Muscle of leg (tissue), 11 donors: ENCODE data around the gene ZSCAN20. TPM values are rescaled to one million over a fixed set of nuclear protein-coding genes. Genes with fewer than 3 reads are reported as not detected.
"Not testable (repeated sequence)": the region's sequence is repeated elsewhere in the genome, so short reads cannot be mapped to it uniquely, and the experiment has no call there.

Experiments used
- DNase-seq: peaks from one replicate; pipeline ENCODE4 v3.0.0; 2013
- H3K27ac ChIP-seq: one replicate; pipeline ENCODE4 v1.5.1; 2013; ENCODE audit warnings: mild to moderate bottlenecking, low read length, control low read depth
- H3K27me3 ChIP-seq: one replicate; pipeline ENCODE4 v1.6.1; 2013; ENCODE audit warnings: low read length; ENCODE audit not compliant: control insufficient read depth, insufficient read depth
- H3K36me3 ChIP-seq: one replicate; pipeline ENCODE4 v1.6.1; 2013; ENCODE audit warnings: low read length; ENCODE audit not compliant: control insufficient read depth, insufficient read depth
- H3K4me1 ChIP-seq: one replicate; pipeline ENCODE4 v1.6.1; 2013; ENCODE audit warnings: low read length; ENCODE audit not compliant: control insufficient read depth, insufficient read depth
- H3K4me3 ChIP-seq: one replicate; pipeline ENCODE4 v1.5.1; 2013; ENCODE audit warnings: low read length, control low read depth
- H3K9me3 ChIP-seq: replicated peaks from 2 replicates; pipeline ENCODE4 v1.6.1; 2013; ENCODE audit warnings: low read depth, low read length; ENCODE audit not compliant: control insufficient read depth
- WGBS: methylation state at CpG from one replicate; pipeline ENCODE4 v1.1.5; 2013; ENCODE audit warnings: missing lambda C conversion rate; ENCODE audit not compliant: insufficient coverage; 5-methylcytosine and 5-hydroxymethylcytosine counted together
- polyA plus RNA-seq, 8 donors: library from polyadenylated mRNA; unstranded; fragments of 120-200 nt; gene quantifications; one replicate each; pipeline versions ENCODE4 v1.2.1 to v1.2.3, GENCODE V29; 2013; ENCODE audit warnings: inconsistent platforms in 1 of 8, low replicate concordance in 1 of 8; ENCODE audit not compliant: insufficient read length in 8 of 8, insufficient read depth in 1 of 8
- total RNA-seq: library from RNA; stranded (reverse); fragments of 120-200 nt; gene quantifications from one replicate; pipeline ENCODE4 v1.2.4, GENCODE V29; 2013

The ZSCAN20 gene
- total and polyA plus RNA-seq, 9 donors: 1.5 to 5.9 (median 2.7) TPM

DNA sequence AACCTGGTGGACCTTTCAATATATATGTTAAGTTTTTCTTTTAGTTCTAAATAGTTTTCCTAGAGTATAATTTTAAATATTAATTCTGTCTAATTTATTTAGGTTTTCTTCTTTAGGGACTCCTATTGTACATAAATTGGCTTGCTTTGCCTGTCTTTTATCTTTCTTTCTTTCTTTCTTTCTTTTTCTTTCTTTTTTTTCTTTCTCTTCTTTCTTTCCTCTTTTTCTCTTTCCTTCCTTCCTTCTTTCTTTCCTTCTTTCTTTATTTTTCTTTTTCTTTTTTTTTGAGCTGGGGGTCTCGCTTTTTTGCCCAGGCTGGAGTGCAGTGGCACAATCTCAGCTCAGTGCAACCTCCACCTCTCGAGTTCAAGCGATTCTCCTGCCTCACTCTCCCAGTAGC lies 35.2 kb downstream of the ZSCAN20 start:
- no peaks in the 10 kb centered on the region for H3K9me3 ChIP-seq
- H3K27ac ChIP-seq: no peak overlapping the region
- no peak overlapping the region for H3K4me3 ChIP-seq
- DNase-seq: no peak
- H3K27me3 ChIP-seq: no peaks in the 10 kb centered on the region
- WGBS: 100% methylated on average over 3 of the region's 3 CpGs
- no peaks in the 10 kb centered on the region for H3K4me1 ChIP-seq
- H3K36me3 ChIP-seq: no peaks in the 10 kb centered on the region

DNA sequence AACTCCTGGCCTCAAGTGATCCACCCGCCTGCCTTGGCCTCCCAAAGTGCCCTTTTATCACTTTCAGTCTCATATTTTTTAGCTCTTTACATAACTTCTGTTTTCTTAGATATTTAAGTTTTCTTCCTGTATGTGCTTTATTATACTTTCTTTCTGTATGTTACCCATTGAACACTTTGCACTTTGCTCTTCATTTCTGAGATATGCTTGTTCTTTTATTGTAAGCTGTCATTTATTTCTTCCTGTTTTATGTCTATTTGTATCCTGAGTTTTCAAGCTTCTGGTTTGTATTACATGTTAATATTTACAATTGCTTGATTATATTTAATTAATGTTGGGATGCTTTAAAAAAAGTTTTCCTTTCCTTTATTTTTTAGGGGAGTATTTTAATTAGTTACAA lies 35.7 kb downstream of the ZSCAN20 start:
- no peaks in the 10 kb centered on the region for H3K9me3 ChIP-seq
- no peak overlapping the region for H3K4me3 ChIP-seq
- no CpG with 5 or more reads among the region's 1 CpG for WGBS
- H3K4me1 ChIP-seq: no peaks in the 10 kb centered on the region
- no peak overlapping the region for H3K27ac ChIP-seq
- no peak for DNase-seq
- H3K36me3 ChIP-seq: no peaks in the 10 kb centered on the region
- no peaks in the 10 kb centered on the region for H3K27me3 ChIP-seq

DNA sequence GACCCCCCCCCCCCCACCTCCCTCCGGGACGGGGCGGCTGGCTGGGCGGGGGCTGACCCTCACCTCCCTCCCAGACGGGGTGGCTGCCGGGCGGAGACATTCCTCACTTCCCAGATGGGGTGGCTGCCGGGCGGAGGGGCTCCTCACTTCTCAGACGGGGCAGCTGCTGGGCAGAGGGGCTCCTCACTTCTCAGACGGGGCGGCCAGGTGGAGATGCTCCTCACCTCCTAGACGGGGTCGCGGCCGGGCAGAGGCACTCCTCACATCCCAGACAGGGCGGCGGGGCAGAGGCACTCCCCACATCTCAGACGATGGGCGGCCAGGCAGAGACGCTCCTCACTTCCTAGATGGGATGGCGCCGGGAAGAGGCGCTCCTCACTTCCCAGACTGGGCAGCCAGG lies 36.8 kb downstream of the ZSCAN20 start:
- not testable (repeated sequence) for H3K27me3 ChIP-seq, H3K9me3 ChIP-seq, H3K4me3 ChIP-seq, H3K4me1 ChIP-seq, H3K36me3 ChIP-seq, H3K27ac ChIP-seq, DNase-seq
- WGBS: 94% methylated on average over 6 of the region's 24 CpGs

- Histone ChIP-seq H3K27ac (no peak overlapping the region), H3K4me1 (no peaks in the 10 kb centered on the region), H3K27me3 (peaks cover 2% of the 10 kb centered on the region), H3K9me3 (no peaks in the 10 kb centered on the region), H3K36me3 (no peaks in the 10 kb centered on the region), H3K4me3 (no peak overlapping the region)
- WGBS: 91% methylated on average over 5 of the region's 6 CpGs
- no peak for DNase-seq
Measured at GRCh38 chr1:33512226-33513011, 40.0 kb downstream of the ZSCAN20 start.

DNA sequence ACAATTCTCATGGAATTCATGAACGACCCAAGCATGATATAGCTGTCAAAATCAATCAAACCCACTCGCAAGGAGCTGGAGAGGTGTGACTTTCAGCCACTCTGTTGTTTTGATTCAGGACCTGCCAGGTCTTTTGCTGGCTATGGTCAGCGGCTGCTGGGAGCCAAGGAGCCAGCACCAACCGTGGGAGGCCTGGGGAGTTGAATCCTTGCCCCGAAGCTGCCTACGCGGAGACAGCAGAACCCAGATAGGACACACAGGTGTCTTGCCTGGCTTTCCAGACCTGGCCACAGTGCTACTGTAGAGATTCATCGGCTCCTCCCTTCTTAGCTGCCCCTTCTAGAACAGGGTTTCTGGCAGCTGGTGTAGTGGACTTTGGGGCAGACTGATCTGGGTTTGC lies 42.7 kb downstream of the ZSCAN20 start:
- DNase-seq: no peak
- WGBS: 79% methylated on average over 7 of the region's 8 CpGs
- Histone ChIP-seq H3K4me3 (no peak overlapping the region), H3K27ac (no peak overlapping the region), H3K27me3 (peaks cover 4% of the 10 kb centered on the region), H3K4me1 (no peaks in the 10 kb centered on the region), H3K9me3 (no peaks in the 10 kb centered on the region), H3K36me3 (no peaks in the 10 kb centered on the region)

DNA sequence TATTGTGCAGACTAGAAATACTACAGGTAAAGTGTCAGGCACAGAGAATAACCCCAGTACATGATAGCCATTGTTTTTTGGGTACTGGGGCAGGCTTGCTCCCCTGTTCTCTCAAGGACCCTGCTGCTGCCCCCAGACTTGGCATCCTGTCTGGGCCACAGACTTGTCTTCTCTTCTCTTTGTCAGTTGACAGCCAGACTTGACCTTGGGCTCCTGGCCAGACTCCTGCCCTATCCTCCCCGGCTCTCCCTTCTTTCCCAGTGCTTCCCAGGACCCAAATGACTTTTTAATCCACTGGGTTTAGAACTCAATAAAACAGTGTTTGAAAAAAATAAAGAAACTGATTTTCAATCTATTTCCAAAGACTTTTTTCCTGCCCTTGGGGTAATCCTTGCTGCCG lies 43.2 kb downstream of the ZSCAN20 start:
- Histone ChIP-seq H3K4me1 (no peaks in the 10 kb centered on the region), H3K9me3 (no peaks in the 10 kb centered on the region), H3K27ac (no peak overlapping the region), H3K27me3 (peaks cover 4% of the 10 kb centered on the region), H3K4me3 (no peak overlapping the region), H3K36me3 (no peaks in the 10 kb centered on the region)
- 33% methylated on average over 1 of the region's 2 CpGs for WGBS
- DNase-seq: no peak

DNA sequence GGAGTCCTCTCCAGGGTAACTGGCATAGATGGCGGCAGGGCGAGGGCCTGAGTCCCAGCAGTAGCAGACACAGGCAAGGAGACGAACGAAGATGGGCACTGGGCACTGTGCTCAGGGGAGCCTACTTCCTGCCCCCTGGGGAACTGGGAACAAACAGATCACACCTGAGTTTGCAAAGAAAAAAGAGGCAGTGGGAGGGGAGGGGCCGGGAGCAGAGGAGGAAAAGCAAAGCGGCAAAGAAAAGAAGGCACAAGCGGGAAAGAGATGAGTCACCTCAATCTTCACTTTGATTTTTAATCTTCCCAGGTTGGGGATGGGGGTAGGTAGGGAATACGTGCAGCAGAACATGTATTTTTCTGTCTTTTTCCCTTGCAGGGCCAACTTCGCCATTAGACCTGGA lies 44.0 kb downstream of the ZSCAN20 start:
- no peaks in the 10 kb centered on the region for H3K9me3 ChIP-seq
- H3K27ac ChIP-seq: no peak overlapping the region
- H3K4me3 ChIP-seq: no peak overlapping the region
- DNase-seq: no peak
- WGBS: 74% methylated on average over 4 of the region's 9 CpGs
- H3K27me3 ChIP-seq: peaks cover 4% of the 10 kb centered on the region
- H3K36me3 ChIP-seq: no peaks in the 10 kb centered on the region
- no peaks in the 10 kb centered on the region for H3K4me1 ChIP-seq

DNA sequence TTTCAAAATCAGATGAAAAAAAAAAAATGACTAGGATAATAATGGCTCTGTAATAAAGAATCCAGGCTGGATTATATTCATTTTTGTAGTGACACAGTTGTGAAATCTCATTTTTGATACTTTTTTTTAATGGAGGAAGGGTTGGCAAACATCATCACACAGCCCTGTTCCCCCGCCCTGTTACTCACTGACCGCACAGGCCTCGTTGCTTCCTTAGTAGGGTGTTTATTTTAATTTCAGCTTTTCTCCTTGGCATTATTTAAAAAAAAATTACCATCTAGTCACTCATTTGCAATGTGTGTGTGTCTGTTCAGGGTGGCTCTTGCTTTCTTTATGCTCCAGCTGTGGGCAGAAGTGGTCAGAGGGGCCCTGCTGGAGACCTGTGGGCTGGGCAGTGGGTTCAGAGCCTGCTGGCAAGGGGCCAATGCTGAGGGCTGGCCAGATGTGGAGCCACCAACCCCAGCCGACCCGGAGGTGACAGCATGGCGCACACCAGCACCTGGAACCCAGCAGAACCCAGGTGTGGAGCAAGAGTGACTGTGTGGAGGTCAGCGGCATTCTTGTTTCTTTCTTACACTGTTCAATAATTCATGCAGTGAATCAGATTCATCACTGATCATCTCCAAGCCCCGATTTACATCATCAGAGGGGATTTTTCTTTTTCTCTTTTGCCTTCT lies 44.6 kb downstream of the ZSCAN20 start:
- WGBS: no CpG with 5 or more reads among the region's 8 CpGs
- H3K27me3 ChIP-seq: peaks cover 4% of the 10 kb centered on the region
- H3K36me3 ChIP-seq: no peaks in the 10 kb centered on the region
- H3K4me3 ChIP-seq: no peak overlapping the region
- no peak for DNase-seq
- H3K9me3 ChIP-seq: no peaks in the 10 kb centered on the region
- no peak overlapping the region for H3K27ac ChIP-seq
- H3K4me1 ChIP-seq: no peaks in the 10 kb centered on the region

GRCh38 chr1:33517596-33518250 lies 45.3 kb downstream of the ZSCAN20 start:
- no peak for DNase-seq
- H3K27me3 ChIP-seq: peaks cover 6% of the 10 kb centered on the region
- no peaks in the 10 kb centered on the region for H3K9me3 ChIP-seq
- no peak overlapping the region for H3K4me3 ChIP-seq
- H3K4me1 ChIP-seq: no peaks in the 10 kb centered on the region
- no peak overlapping the region for H3K27ac ChIP-seq
- no peaks in the 10 kb centered on the region for H3K36me3 ChIP-seq
- 38% methylated on average over 10 of the region's 12 CpGs for WGBS

GRCh38 chr1:33519240-33519884 lies 46.9 kb downstream of the ZSCAN20 start:
- no peak overlapping the region for H3K27ac ChIP-seq
- H3K36me3 ChIP-seq: no peaks in the 10 kb centered on the region
- no peak overlapping the region for H3K4me3 ChIP-seq
- H3K4me1 ChIP-seq: no peaks in the 10 kb centered on the region
- WGBS: 91% methylated on average over 24 of the region's 27 CpGs
- no peaks in the 10 kb centered on the region for H3K9me3 ChIP-seq
- no peak for DNase-seq
- H3K27me3 ChIP-seq: peaks cover 6% of the 10 kb centered on the region
